Astrocyte (in vitro differentiated cells and primary cell): Measurements from ENCODE around the gene P2RX4.
"Not testable (repeated sequence)": the region's sequence is repeated elsewhere in the genome, so short reads cannot be mapped to it uniquely, and the experiment has no call there.

Source experiments
- EZH2 ChIP-seq: IDR thresholded peaks from 2 replicates; pipeline ENCODE4 v1.6.1; 2012; ENCODE audit warnings: mild to moderate bottlenecking, low read length, inconsistent platforms; ENCODE audit not compliant: insufficient read depth
- TF ChIP-seq, protein P1 (sequence below): IDR thresholded peaks from 2 replicates; pipeline ENCODE4 v1.5.1; 2011; ENCODE audit warnings: low read depth, mild to moderate bottlenecking, inconsistent platforms, low read length, moderate library complexity; ENCODE audit not compliant: insufficient read depth

DNA sequence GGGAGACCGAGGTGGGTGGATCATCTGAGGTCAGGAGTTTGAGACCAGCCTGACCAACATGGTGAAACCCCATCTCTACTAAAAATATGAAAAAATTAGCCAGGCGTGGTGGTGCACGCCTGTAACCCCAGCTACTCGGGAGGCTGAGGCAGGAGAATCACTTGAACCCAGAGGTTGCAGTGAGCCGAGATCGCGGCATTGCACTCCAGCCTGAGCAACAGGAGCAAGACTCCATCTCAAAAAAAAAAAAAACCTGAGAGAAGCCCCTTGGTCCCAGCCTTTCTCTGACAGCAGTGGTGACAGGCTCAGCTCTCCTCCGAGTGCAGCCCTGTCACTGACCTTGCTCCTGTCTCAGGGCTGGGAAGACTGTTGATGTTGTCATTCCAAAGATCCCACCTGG is 16.9 kb downstream of the P2RX4 start:
- TF ChIP-seq, protein P1, sequence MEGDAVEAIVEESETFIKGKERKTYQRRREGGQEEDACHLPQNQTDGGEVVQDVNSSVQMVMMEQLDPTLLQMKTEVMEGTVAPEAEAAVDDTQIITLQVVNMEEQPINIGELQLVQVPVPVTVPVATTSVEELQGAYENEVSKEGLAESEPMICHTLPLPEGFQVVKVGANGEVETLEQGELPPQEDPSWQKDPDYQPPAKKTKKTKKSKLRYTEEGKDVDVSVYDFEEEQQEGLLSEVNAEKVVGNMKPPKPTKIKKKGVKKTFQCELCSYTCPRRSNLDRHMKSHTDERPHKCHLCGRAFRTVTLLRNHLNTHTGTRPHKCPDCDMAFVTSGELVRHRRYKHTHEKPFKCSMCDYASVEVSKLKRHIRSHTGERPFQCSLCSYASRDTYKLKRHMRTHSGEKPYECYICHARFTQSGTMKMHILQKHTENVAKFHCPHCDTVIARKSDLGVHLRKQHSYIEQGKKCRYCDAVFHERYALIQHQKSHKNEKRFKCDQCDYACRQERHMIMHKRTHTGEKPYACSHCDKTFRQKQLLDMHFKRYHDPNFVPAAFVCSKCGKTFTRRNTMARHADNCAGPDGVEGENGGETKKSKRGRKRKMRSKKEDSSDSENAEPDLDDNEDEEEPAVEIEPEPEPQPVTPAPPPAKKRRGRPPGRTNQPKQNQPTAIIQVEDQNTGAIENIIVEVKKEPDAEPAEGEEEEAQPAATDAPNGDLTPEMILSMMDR = not testable (repeated sequence)
- not testable (repeated sequence) for TF ChIP-seq EZH2
